SJSA1 (cell line): ENCODE results near the gene RAB37. TPM values are rescaled to one million over a fixed set of nuclear protein-coding genes. Genes with fewer than 3 reads are reported as not detected.

ENCODE experiments used
- DNase-seq, 2 experiments: peaks; one replicate each; pipeline ENCODE4 v3.0.0-alpha.2; 2015 to 2020; ENCODE audit warnings: low spot score in 2 of 2, low read depth in 1 of 2
- H3K27ac ChIP-seq: fragments of 250-450 bp; sonication (Bioruptor Pico); 2 replicates; pipeline ENCODE4 v1.5.1; 2020; ENCODE audit warnings: mild to moderate bottlenecking, moderate library complexity
- H3K27me3 ChIP-seq: fragments of 250-450 bp; sonication (Bioruptor Pico); replicated peaks from 2 replicates; pipeline ENCODE4 v1.5.1; 2020; ENCODE audit warnings: mild to moderate bottlenecking, moderate library complexity
- H3K36me3 ChIP-seq: fragments of 250-450 bp; sonication (Bioruptor Pico); 2 replicates; pipeline ENCODE4 v1.5.1; 2020; ENCODE audit warnings: mild to moderate bottlenecking
- H3K4me1 ChIP-seq: fragments of 250-450 bp; sonication (Bioruptor Pico); replicated peaks from 2 replicates; pipeline ENCODE4 v1.6.1; 2021; ENCODE audit warnings: mild to moderate bottlenecking
- H3K4me3 ChIP-seq: fragments of 250-450 bp; sonication (Bioruptor Pico); 2 replicates; pipeline ENCODE4 v1.5.1; 2020; ENCODE audit warnings: mild to moderate bottlenecking
- H3K9me3 ChIP-seq: fragments of 250-450 bp; sonication (Bioruptor Pico); replicated peaks from 2 replicates; pipeline ENCODE4 v1.5.1; 2020; ENCODE audit warnings: mild to moderate bottlenecking
- total RNA-seq: library from RNA; depleted of rRNA; stranded (reverse); fragments of >200 nt; shearing (Covaris generic); gene quantifications from 2 replicates; pipeline ENCODE4 v1.2.3, GENCODE V29; 2014

RAB37 gene
- total RNA-seq, 1 experiment from 2014 or later: 1.6 TPM

- Histone ChIP-seq H3K9me3 (no peaks in the 10 kb centered on the region), H3K4me1 (peaks cover 33% of the 10 kb centered on the region), H3K27ac (no peak overlapping the region), H3K4me3 (no peak overlapping the region), H3K27me3 (no peaks in the 10 kb centered on the region), H3K36me3 (no peaks in the 10 kb centered on the region; the same call in 1 of the 2 replicates)
- no peak for DNase-seq
Measured at GRCh38 chr17:74755533-74755932, 18.5 kb downstream of the RAB37 start.

GRCh38 chr17:74756891-74757290, 19.8 kb downstream of the RAB37 start:
- no peak for DNase-seq
- Histone ChIP-seq H3K27ac (no peak overlapping the region), H3K36me3 (no peaks in the 10 kb centered on the region), H3K4me1 (peaks cover 44% of the 10 kb centered on the region), H3K9me3 (no peaks in the 10 kb centered on the region), H3K27me3 (no peaks in the 10 kb centered on the region), H3K4me3 (no peak overlapping the region)

GRCh38 chr17:74757502-74757901, 20.4 kb downstream of the RAB37 start:
- no peaks in the 10 kb centered on the region for H3K36me3 ChIP-seq
- H3K4me1 ChIP-seq: peaks cover 46% of the 10 kb centered on the region
- DNase-seq: no peak
- H3K4me3 ChIP-seq: no peak overlapping the region
- no peaks in the 10 kb centered on the region for H3K9me3 ChIP-seq
- no peaks in the 10 kb centered on the region for H3K27me3 ChIP-seq
- no peak overlapping the region for H3K27ac ChIP-seq

GRCh38 chr17:74757931-74758847, 21.1 kb downstream of the RAB37 start:
- Histone ChIP-seq H3K36me3 (no peaks in the 10 kb centered on the region), H3K27me3 (no peaks in the 10 kb centered on the region), H3K4me3 (no peak overlapping the region), H3K4me1 (peaks cover 53% of the 10 kb centered on the region), H3K9me3 (no peaks in the 10 kb centered on the region), H3K27ac (no peak overlapping the region)
- peak in 1 of 2 experiments; percentile 64 for DNase-seq

GRCh38 chr17:74758848-74759168, 21.8 kb downstream of the RAB37 start:
- H3K4me1 ChIP-seq: peaks cover 57% of the 10 kb centered on the region
- H3K27ac ChIP-seq: no peak overlapping the region
- H3K27me3 ChIP-seq: no peaks in the 10 kb centered on the region

GRCh38 chr17:74759243-74759801, 22.3 kb downstream of the RAB37 start:
- no peak overlapping the region for H3K4me3 ChIP-seq
- no peak overlapping the region for H3K27ac ChIP-seq
- no peaks in the 10 kb centered on the region for H3K27me3 ChIP-seq
- peaks cover 57% of the 10 kb centered on the region for H3K4me1 ChIP-seq
- DNase-seq: peak; percentile 62 to 72
- H3K9me3 ChIP-seq: no peaks in the 10 kb centered on the region
- no peaks in the 10 kb centered on the region for H3K36me3 ChIP-seq

More at GRCh38 chr17:74758848-74759168, 21.8 kb downstream of the RAB37 start:
- H3K9me3 ChIP-seq: no peaks in the 10 kb centered on the region
- no peak overlapping the region for H3K4me3 ChIP-seq
- peak in 1 of 2 experiments; percentile 55 for DNase-seq
- H3K36me3 ChIP-seq: no peaks in the 10 kb centered on the region

- H3K4me3 ChIP-seq: no peak overlapping the region
Measured at GRCh38 chr17:74759941-74760340, 22.9 kb downstream of the RAB37 start.

GRCh38 chr17:74760404-74761105, 23.5 kb downstream of the RAB37 start:
- Histone ChIP-seq H3K4me3 (no peak overlapping the region), H3K27ac (0 out of 2 replicates have a peak overlapping the region, but pooled peaks have one; percentile 3), H3K9me3 (no peaks in the 10 kb centered on the region), H3K36me3 (no peaks in the 10 kb centered on the region), H3K4me1 (peaks cover 57% of the 10 kb centered on the region), H3K27me3 (no peaks in the 10 kb centered on the region)
- no peak for DNase-seq

More at GRCh38 chr17:74759941-74760340, 22.9 kb downstream of the RAB37 start:
- Histone ChIP-seq H3K36me3 (no peaks in the 10 kb centered on the region), H3K9me3 (no peaks in the 10 kb centered on the region), H3K4me1 (peaks cover 57% of the 10 kb centered on the region), H3K27me3 (no peaks in the 10 kb centered on the region), H3K27ac (0 out of 2 replicates have a peak overlapping the region, but pooled peaks have one; percentile 3)
- DNase-seq: no peak

- Histone ChIP-seq H3K27me3 (no peaks in the 10 kb centered on the region), H3K27ac (no peak overlapping the region), H3K4me3 (no peak overlapping the region), H3K36me3 (no peaks in the 10 kb centered on the region), H3K4me1 (peaks cover 57% of the 10 kb centered on the region), H3K9me3 (no peaks in the 10 kb centered on the region)
- no peak for DNase-seq
Measured at GRCh38 chr17:74761419-74761818, 24.4 kb downstream of the RAB37 start.

GRCh38 chr17:74761931-74762330, 24.9 kb downstream of the RAB37 start:
- no peak for DNase-seq
- no peak overlapping the region for H3K27ac ChIP-seq
- H3K27me3 ChIP-seq: no peaks in the 10 kb centered on the region
- peaks cover 57% of the 10 kb centered on the region for H3K4me1 ChIP-seq
- H3K4me3 ChIP-seq: no peak overlapping the region
- H3K36me3 ChIP-seq: 0 out of 2 replicates have a peak, but pooled peaks cover 1% of the 10 kb centered on the region
- H3K9me3 ChIP-seq: no peaks in the 10 kb centered on the region

GRCh38 chr17:74763565-74764387, 26.7 kb downstream of the RAB37 start:
- H3K27ac ChIP-seq: no peak overlapping the region
- H3K9me3 ChIP-seq: no peaks in the 10 kb centered on the region
- H3K4me3 ChIP-seq: no peak overlapping the region
- DNase-seq: no peak
- peaks cover 13% of the 10 kb centered on the region for H3K36me3 ChIP-seq
- H3K4me1 ChIP-seq: peaks cover 48% of the 10 kb centered on the region
- H3K27me3 ChIP-seq: no peaks in the 10 kb centered on the region

- Histone ChIP-seq H3K36me3 (peaks cover 23% of the 10 kb centered on the region), H3K27me3 (no peaks in the 10 kb centered on the region), H3K4me3 (no peak overlapping the region), H3K27ac (no peak overlapping the region), H3K9me3 (no peaks in the 10 kb centered on the region), H3K4me1 (peaks cover 38% of the 10 kb centered on the region)
- DNase-seq: no peak
Measured at GRCh38 chr17:74764751-74765286, 27.8 kb downstream of the RAB37 start.

GRCh38 chr17:74766413-74766812, 29.4 kb downstream of the RAB37 start:
- Histone ChIP-seq H3K27ac (no peak overlapping the region), H3K9me3 (no peaks in the 10 kb centered on the region), H3K36me3 (peaks cover 38% of the 10 kb centered on the region), H3K4me3 (no peak overlapping the region), H3K4me1 (peaks cover 22% of the 10 kb centered on the region), H3K27me3 (no peaks in the 10 kb centered on the region)
- DNase-seq: no peak
